HepG2 (cell line): ENCODE measurements around the gene RCN1. TPM values are rescaled to one million over a fixed set of nuclear protein-coding genes. Genes with fewer than 3 reads are reported as not detected.

Experiments used
- FOXA1 ChIP-seq, 2 experiments: fragments of 450-650 bp in 1 of 2; sonication (generic) in 1 of 2; formaldehyde crosslinking in 1 of 2; IDR thresholded peaks; 2 replicates each; pipeline versions ENCODE4 v1.4.0 to v1.6.1; 2016 to 2020; ENCODE audit warnings: missing genetic modification reagents in 1 of 2
- FOXO1 ChIP-seq: sonication (generic); formaldehyde crosslinking; IDR thresholded peaks from 2 replicates; pipeline ENCODE4 v1.4.0; 2020; ENCODE audit warnings: missing genetic modification reagents
- HOXA7 ChIP-seq: sonication (generic); formaldehyde crosslinking; IDR thresholded peaks from 2 replicates; pipeline ENCODE4 v1.8.1; 2022; ENCODE audit warnings: mild to moderate bottlenecking, missing genetic modification reagents, moderate library complexity
- MAZ ChIP-seq, 2 experiments: sonication (generic) in 1 of 2; formaldehyde crosslinking in 1 of 2; IDR thresholded peaks; 2 replicates each; pipeline versions ENCODE4 v1.5.0 to v1.6.1; 2012 to 2020; ENCODE audit warnings: low read depth in 2 of 2, mild to moderate bottlenecking in 2 of 2, borderline replicate concordance in 1 of 2, improper control_type of control experiment in 1 of 2, low read length in 1 of 2, missing genetic modification reagents in 1 of 2, moderate library complexity in 1 of 2
- RAD21 ChIP-seq: fragments of 450-650 bp; formaldehyde crosslinking; IDR thresholded peaks from 2 replicates; pipeline ENCODE4 v1.5.0; 2020; ENCODE audit warnings: mild to moderate bottlenecking
- REPIN1 ChIP-seq: sonication (generic); formaldehyde crosslinking; IDR thresholded peaks from 2 replicates; pipeline ENCODE4 v1.8.0; 2022; ENCODE audit warnings: missing genetic modification reagents, low read depth, mild to moderate bottlenecking, borderline replicate concordance
- ZBED4 ChIP-seq: sonication (generic); formaldehyde crosslinking; IDR thresholded peaks from 2 replicates; pipeline ENCODE4 v1.4.0; 2020; ENCODE audit warnings: missing genetic modification reagents, borderline replicate concordance
- ZC3H4 ChIP-seq: sonication (generic); formaldehyde crosslinking; IDR thresholded peaks from 2 replicates; pipeline ENCODE4 v1.4.0; 2020; ENCODE audit warnings: missing genetic modification reagents, borderline replicate concordance
- ZFP37 ChIP-seq: sonication (generic); formaldehyde crosslinking; IDR thresholded peaks from 2 replicates; pipeline ENCODE4 v1.4.0; 2020; ENCODE audit warnings: missing genetic modification reagents, borderline replicate concordance
- ZNF557 ChIP-seq: sonication (generic); formaldehyde crosslinking; IDR thresholded peaks from 2 replicates; pipeline ENCODE4 v1.4.0; 2020; ENCODE audit warnings: missing genetic modification reagents
- ZNF761 ChIP-seq: sonication (generic); formaldehyde crosslinking; conservative IDR thresholded peaks from 2 replicates; pipeline ENCODE4 v1.4.0; 2020; ENCODE audit warnings: mild to moderate bottlenecking, missing genetic modification reagents
- ZNF768 ChIP-seq: sonication (generic); formaldehyde crosslinking; IDR thresholded peaks from 2 replicates; pipeline ENCODE4 v1.4.0; 2020; ENCODE audit warnings: missing genetic modification reagents
- polyA plus RNA-seq, 8 experiments: library from polyadenylated mRNA; depleted of rRNA in 3 of 8; stranded (reverse) in 7 of 8; unstranded in 1 of 8; fragments of >200 nt; fragmentation: Illumina TruSeq in 4 of 8; extraction: Trizol in 4 of 8; gene quantifications; 2 replicates each; pipeline versions ENCODE4 v1.2.1 to v1.2.3, GENCODE V29; 2011 to 2016; ENCODE audit warnings: low read depth in 4 of 8, missing spikeins in 1 of 8, mixed read lengths in 1 of 8; ENCODE audit not compliant: insufficient read depth in 1 of 8
- total RNA-seq, 5 experiments: library from RNA; depleted of rRNA; stranded (reverse); fragments of >200 nt; fragmentation: Illumina TruSeq; extraction: Trizol; gene quantifications; 2 replicates each; pipeline ENCODE4 v1.2.3, GENCODE V29; 2016; ENCODE audit warnings: low read depth in 1 of 5
- TF ChIP-seq, protein P1 (sequence below): IDR thresholded peaks from 2 replicates; pipeline ENCODE4 v1.6.1; 2016; ENCODE audit warnings: control low read depth
- TF ChIP-seq, protein P2 (sequence below): sonication (generic); formaldehyde crosslinking; IDR thresholded peaks from 2 replicates; pipeline ENCODE4 v1.9.0; 2021; ENCODE audit warnings: missing genetic modification reagents, borderline replicate concordance
- TF ChIP-seq, protein P3 (sequence below): sonication (generic); formaldehyde crosslinking; conservative IDR thresholded peaks from 2 replicates; pipeline ENCODE4 v1.4.0; 2020; ENCODE audit warnings: missing genetic modification reagents

Gene RCN1
- total and polyA plus RNA-seq, 2 of the 13 experiments (the other 11 are each of a cell fraction or from before 2014, with no cell fraction given), result 22.0 to 28.5 TPM

GRCh38 chr11:32055861-32056260 is 35.0 kb upstream of the RCN1 start (continued):
- TF ChIP-seq ZFP37 (no peak), REPIN1 (CRISPR knock-in tag) (no peak), ZNF768 (no peak), ZBED4 (CRISPR knock-in tag) (no peak), ZNF761 (no peak), MAZ (IDR thresholded peaks at IDR 0.05; ENCODE audit: borderline replicate concordance, low read depth, low read length) (no peak), MAZ (CRISPR knock-in tag; IDR thresholded peaks at IDR 0.05; ENCODE audit: low read depth) (no peak), FOXA1 (IDR thresholded peaks at IDR 0.05) (no peak), FOXA1 (CRISPR knock-in tag; IDR thresholded peaks at IDR 0.05) (no peak), ZNF557 (CRISPR knock-in tag) (no peak), HOXA7 (CRISPR knock-in tag) (no peak), FOXO1 (no peak), ZC3H4 (CRISPR knock-in tag) (no peak), RAD21 (no peak)
- TF ChIP-seq, protein P1, sequence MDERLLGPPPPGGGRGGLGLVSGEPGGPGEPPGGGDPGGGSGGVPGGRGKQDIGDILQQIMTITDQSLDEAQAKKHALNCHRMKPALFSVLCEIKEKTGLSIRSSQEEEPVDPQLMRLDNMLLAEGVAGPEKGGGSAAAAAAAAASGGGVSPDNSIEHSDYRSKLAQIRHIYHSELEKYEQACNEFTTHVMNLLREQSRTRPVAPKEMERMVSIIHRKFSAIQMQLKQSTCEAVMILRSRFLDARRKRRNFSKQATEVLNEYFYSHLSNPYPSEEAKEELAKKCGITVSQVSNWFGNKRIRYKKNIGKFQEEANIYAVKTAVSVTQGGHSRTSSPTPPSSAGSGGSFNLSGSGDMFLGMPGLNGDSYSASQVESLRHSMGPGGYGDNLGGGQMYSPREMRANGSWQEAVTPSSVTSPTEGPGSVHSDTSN, result no peak
- TF ChIP-seq, protein P2, sequence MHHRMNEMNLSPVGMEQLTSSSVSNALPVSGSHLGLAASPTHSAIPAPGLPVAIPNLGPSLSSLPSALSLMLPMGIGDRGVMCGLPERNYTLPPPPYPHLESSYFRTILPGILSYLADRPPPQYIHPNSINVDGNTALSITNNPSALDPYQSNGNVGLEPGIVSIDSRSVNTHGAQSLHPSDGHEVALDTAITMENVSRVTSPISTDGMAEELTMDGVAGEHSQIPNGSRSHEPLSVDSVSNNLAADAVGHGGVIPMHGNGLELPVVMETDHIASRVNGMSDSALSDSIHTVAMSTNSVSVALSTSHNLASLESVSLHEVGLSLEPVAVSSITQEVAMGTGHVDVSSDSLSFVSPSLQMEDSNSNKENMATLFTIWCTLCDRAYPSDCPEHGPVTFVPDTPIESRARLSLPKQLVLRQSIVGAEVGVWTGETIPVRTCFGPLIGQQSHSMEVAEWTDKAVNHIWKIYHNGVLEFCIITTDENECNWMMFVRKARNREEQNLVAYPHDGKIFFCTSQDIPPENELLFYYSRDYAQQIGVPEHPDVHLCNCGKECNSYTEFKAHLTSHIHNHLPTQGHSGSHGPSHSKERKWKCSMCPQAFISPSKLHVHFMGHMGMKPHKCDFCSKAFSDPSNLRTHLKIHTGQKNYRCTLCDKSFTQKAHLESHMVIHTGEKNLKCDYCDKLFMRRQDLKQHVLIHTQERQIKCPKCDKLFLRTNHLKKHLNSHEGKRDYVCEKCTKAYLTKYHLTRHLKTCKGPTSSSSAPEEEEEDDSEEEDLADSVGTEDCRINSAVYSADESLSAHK, result no peak
- TF ChIP-seq, protein P3, sequence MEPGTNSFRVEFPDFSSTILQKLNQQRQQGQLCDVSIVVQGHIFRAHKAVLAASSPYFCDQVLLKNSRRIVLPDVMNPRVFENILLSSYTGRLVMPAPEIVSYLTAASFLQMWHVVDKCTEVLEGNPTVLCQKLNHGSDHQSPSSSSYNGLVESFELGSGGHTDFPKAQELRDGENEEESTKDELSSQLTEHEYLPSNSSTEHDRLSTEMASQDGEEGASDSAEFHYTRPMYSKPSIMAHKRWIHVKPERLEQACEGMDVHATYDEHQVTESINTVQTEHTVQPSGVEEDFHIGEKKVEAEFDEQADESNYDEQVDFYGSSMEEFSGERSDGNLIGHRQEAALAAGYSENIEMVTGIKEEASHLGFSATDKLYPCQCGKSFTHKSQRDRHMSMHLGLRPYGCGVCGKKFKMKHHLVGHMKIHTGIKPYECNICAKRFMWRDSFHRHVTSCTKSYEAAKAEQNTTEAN, result no peak
